D721Med (cell line): ENCODE measurements around the gene MTHFD1.

Experiments
- DNase-seq: peaks from one replicate; pipeline ENCODE4 v3.0.0; 2011; ENCODE audit warnings: low spot score; ENCODE audit not compliant: insufficient read length
- FAIRE-seq: peaks from 2 replicates; lab custom pipeline; 2011; peaks lifted over from hg19 to GRCh38; lab: Jason Lieb, UNC
- TF ChIP-seq, protein P1 (sequence below): IDR thresholded peaks from 2 replicates; pipeline ENCODE4 v1.5.1; 2012; ENCODE audit warnings: mild to moderate bottlenecking, control low read depth; ENCODE audit not compliant: insufficient read depth; ENCODE audit errors: missing control alignments

MTHFD1 gene

DNA sequence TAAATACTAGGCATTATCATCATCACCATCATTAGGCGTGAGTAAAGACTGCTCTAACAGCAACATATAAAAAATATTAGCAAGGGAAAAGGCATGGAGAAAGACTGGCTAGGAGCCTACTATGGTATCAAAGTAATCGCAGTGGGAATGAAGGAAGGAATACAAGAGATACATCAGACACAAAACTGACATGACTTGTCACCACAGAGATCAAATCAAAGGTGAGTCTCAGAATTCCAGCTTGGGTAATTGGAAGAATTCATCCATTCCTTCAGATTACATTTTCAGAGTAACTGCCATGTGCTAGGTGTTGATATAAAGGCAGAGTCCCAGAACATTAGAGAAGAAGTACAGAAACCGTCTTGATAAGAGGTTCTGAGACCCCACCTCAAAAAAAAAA is 105.3 kb downstream of the MTHFD1 start:
- TF ChIP-seq, protein P1, sequence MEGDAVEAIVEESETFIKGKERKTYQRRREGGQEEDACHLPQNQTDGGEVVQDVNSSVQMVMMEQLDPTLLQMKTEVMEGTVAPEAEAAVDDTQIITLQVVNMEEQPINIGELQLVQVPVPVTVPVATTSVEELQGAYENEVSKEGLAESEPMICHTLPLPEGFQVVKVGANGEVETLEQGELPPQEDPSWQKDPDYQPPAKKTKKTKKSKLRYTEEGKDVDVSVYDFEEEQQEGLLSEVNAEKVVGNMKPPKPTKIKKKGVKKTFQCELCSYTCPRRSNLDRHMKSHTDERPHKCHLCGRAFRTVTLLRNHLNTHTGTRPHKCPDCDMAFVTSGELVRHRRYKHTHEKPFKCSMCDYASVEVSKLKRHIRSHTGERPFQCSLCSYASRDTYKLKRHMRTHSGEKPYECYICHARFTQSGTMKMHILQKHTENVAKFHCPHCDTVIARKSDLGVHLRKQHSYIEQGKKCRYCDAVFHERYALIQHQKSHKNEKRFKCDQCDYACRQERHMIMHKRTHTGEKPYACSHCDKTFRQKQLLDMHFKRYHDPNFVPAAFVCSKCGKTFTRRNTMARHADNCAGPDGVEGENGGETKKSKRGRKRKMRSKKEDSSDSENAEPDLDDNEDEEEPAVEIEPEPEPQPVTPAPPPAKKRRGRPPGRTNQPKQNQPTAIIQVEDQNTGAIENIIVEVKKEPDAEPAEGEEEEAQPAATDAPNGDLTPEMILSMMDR, result no peak
- FAIRE-seq, result no peak
- no peak for DNase-seq

DNA sequence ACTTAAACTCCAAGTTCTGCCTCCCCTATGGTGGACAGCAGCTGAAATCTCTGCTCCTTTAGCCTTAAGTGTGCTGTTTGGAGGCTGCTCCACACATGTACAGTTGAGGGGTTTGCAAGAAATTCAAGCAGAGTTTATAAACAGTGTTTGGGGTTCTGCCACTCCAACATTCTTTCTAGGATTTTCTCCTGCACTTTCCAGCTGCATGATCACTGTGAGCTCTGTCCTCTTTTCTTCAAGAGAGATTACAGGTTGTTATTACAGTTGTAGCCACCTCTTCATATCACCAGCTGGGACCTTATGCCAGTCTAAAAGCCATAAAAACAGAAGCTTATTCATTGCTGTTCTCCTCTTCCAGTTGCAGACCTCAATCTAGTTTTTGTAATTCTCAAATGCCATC is 107.1 kb downstream of the MTHFD1 start:
- TF ChIP-seq, protein P1, result no peak

DNA sequence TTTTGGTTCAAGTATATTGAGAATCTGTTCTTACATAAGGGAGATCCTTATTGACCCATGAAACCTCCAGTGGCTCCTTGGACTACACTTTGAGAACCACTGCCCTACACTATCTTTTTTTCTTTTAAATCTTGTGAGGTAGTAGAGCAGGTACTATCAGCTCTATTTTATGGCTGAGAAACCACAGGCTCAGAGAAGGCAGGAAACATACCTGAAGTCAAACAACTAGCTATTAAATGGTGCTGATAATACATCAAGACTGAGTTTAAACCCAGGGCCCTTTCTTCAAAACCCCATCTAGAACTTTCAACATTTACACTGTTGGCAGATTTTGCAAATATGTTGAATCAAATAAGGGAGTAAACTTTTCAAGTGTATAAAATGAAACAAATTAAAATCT is 108.6 kb downstream of the MTHFD1 start:
- DNase-seq (no peak), FAIRE-seq (no peak)
- TF ChIP-seq, protein P1, result no peak

More for the DNA sequence above, 107.1 kb downstream of the MTHFD1 start:
- FAIRE-seq, result no peak
- DNase-seq, result no peak

DNA sequence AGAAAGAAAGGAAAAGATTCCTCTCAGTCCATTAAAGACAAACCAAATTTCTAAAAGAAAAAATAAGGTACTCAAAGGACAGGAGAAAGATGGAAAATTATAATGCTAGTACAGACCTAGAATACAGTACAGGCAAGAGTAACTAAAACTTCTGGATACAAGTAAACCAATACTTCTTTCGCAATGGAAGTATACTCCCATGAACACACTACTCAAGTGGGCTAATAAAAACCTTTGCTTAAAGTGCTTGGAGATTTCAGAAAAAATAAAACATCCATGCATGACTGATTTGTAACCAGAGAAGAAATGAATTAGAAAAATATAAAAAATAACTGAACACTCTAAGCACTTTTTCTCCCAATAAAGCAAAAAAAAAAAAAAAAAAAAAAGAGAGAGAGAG is 111.9 kb downstream of the MTHFD1 start:
- FAIRE-seq (no peak), DNase-seq (no peak)
- TF ChIP-seq, protein P1, result no peak

DNA sequence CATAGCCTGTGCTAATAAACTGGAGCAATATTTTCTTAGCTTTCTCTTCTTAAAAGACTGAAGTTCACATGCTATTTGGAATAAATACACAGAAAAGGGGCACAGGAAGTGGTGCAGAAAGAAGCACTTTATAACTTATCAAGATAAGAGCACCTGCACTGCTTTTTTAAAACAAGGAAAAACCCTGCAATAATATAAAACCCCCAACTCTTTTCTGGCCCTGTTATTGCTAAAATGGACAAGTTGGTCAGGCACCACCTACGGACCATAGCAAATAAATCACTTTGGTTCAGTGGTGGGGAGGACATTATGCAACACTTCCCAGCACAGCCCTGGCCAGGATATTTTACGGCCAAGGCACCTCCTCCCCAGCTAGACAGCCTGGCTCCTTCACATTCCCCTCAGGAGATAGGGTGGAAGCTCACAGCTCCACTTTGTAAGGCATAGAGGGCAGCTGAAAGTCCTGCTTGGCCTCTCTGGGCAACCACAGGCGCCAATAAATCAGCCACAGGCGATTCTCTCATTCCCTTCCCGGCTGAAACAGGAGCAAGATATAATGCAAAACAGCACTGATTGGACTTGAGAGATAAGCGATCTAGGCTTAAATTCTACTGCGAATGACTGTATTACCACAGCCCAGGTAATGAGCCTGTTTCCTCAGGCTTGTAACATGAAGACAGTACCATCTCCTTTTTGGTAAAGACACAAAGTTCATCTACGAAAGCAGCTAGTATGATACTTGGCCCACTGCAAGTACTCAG is 113.4 kb downstream of the MTHFD1 start:
- DNase-seq, result no peak
- TF ChIP-seq, protein P1, result no peak
- FAIRE-seq, result no peak

DNA sequence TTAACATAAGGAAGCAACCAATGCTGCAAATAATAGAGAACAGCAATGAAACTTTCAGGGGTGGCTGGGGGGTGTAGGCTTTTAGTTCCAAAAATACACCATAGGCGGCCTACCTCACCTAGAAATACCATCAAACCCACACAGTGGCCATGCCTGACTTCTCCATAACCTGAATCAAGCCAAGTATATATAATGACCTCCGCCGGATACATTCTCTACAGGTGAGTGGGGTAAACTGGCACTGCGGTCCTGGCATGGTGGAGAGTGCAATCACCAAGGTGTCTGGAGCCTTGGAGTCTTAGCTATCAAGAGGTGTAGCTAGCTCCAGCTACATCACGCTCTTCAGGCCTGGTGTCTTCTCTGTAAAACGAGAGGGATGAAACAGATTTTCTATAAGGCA is 114.3 kb downstream of the MTHFD1 start:
- DNase-seq (no peak), FAIRE-seq (no peak)
- TF ChIP-seq, protein P1, result no peak

DNA sequence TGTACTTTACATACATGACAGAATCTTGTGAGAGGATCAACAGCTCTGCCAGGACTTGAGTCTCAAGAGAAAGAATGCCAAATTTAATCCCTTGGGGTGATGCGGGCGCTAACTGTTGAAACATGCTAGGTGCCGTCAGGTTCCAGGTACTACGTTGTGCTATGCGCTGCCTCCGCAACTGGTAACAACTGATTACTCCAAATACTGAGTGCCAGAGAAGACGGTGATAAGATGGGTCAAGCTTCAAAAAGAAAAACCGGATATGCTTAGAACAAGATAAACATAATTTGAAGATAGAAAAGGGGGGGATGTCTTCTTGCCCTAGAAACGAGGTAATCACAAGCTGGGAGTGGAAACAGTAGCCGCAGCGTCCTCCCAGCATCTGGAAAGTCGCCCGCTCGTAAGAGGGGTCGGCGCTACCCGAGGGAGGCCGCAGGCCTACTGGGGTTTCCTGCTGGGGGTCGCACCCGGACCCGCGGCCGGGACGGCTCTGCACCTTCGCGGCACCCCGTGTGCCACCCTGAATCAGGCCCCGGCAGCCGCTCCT is 114.8 kb downstream of the MTHFD1 start:
- DNase-seq, result no peak
- no peak for FAIRE-seq

More for the DNA sequence above, 114.8 kb downstream of the MTHFD1 start:
- TF ChIP-seq, protein P1, result no peak
